Measurements from ENCODE around the gene ADAM15. TPM values are rescaled to one million over a fixed set of nuclear protein-coding genes. Genes with fewer than 3 reads are reported as not detected.

ADAM15 gene
- total and polyA plus RNA-seq, 4 donors: 10.8 to 26.8 (median 17.5) TPM

- no peaks in the 10 kb centered on the region for H3K27me3 ChIP-seq (ENCODE audit: control insufficient read depth in 4 of 4, insufficient read depth in 4 of 4, low read length in 3 of 4)
- peak overlapping the region; percentile 89 to 96 for H3K9ac ChIP-seq (ENCODE audit: low read depth in 1 of 2, low read length in 2 of 2)
- peak overlapping the region; percentile 73 to 94 (median 91) for H3K4me3 ChIP-seq (ENCODE audit: low read depth in 1 of 3, low read length in 3 of 3)
- no peak for TF ChIP-seq YY1 (IDR thresholded peaks at IDR 0.05)
- no peak for TF ChIP-seq TAF1 (conservative IDR thresholded peaks at IDR 0.05)
- peak; percentile 66 to 77 for TF ChIP-seq EGR1 (IDR thresholded peaks at IDR 0.05; ENCODE audit: low read depth in 2 of 2)
- TF ChIP-seq ZBTB33 (IDR thresholded peaks at IDR 0.05): peak; percentile 10
- peak; percentile 26 to 38 for TF ChIP-seq RXRA (IDR thresholded peaks at IDR 0.05)
- TF ChIP-seq HNF4A (conservative IDR thresholded peaks at IDR 0.05): peak; percentile 78
- no peak for TF ChIP-seq REST (IDR thresholded peaks at IDR 0.05)
- peak; percentile 75 to 85 for TF ChIP-seq GABPA (IDR thresholded peaks at IDR 0.05 in 1 of 2, conservative IDR thresholded peaks at IDR 0.05 in 1 of 2)
- peak; percentile 51 for TF ChIP-seq SP1 (IDR thresholded peaks at IDR 0.05)
- peaks cover 35 to 72% (median 59%) of the 10 kb centered on the region in 4 donors for H3K4me1 ChIP-seq (ENCODE audit: control insufficient read depth in 4 of 4, insufficient read depth in 4 of 4, low read length in 3 of 4)
- under 1% methylated on average over 34 of the region's 34 CpGs for WGBS
- H3K9me3 ChIP-seq (ENCODE audit: control insufficient read depth in 4 of 4, low read length in 3 of 4): no peaks in the 10 kb centered on the region
- no peak for DNase-seq (ENCODE audit: low spot score)
- no peaks in the 10 kb centered on the region for H3K36me3 ChIP-seq (ENCODE audit: control insufficient read depth in 4 of 4, insufficient read depth in 3 of 4, low read depth in 1 of 4, low read length in 3 of 4)
- peak overlapping the region; percentile 87 to 99 for H3K27ac ChIP-seq (ENCODE audit: low read depth in 1 of 2, low read length in 2 of 2)
These were observed 47.3 kb upstream of the ADAM15 start for GRCh38 chr1:155003766-155004351.

GRCh38 chr1:155004352-155005075, 46.6 kb upstream of the ADAM15 start:
- Histone ChIP-seq H3K9me3 (ENCODE audit: control insufficient read depth in 4 of 4, low read length in 3 of 4) (no peaks in the 10 kb centered on the region), H3K9ac (ENCODE audit: low read depth in 1 of 2, low read length in 2 of 2) (peak overlapping the region; percentile 48 to 70), H3K27ac (ENCODE audit: low read depth in 1 of 2, low read length in 2 of 2) (peak overlapping the region; percentile 87 to 99), H3K36me3 (ENCODE audit: control insufficient read depth in 4 of 4, insufficient read depth in 3 of 4, low read depth in 1 of 4, low read length in 3 of 4) (no peaks in the 10 kb centered on the region), H3K4me3 (ENCODE audit: low read depth in 1 of 3, low read length in 3 of 3) (peak overlapping the region; percentile 62 to 73 (median 68)), H3K4me1 (ENCODE audit: control insufficient read depth in 4 of 4, insufficient read depth in 4 of 4, low read length in 3 of 4) (peaks cover 38 to 72% (median 58%) of the 10 kb centered on the region in 4 donors), H3K27me3 (ENCODE audit: control insufficient read depth in 4 of 4, insufficient read depth in 4 of 4, low read length in 3 of 4) (no peaks in the 10 kb centered on the region)
- WGBS: 21% methylated on average over 5 of the region's 5 CpGs
- no peak for DNase-seq (ENCODE audit: low spot score)
- TF ChIP-seq ZBTB33 (IDR thresholded peaks at IDR 0.05) (no peak), RXRA (IDR thresholded peaks at IDR 0.05) (no peak)
